Keratinocyte (primary cell): ENCODE measurements around the gene MED9.

Experiments
- EZH2 ChIP-seq: IDR thresholded peaks from one replicate; pipeline ENCODE4 v1.6.1; 2012; ENCODE audit warnings: inconsistent platforms, mild to moderate bottlenecking, low read length, moderate library complexity
- TF ChIP-seq, protein P1 (sequence below), 3 experiments: IDR thresholded peaks in 1 of 3; conservative IDR thresholded peaks in 1 of 3; optimal IDR thresholded peaks in 1 of 3; 2 replicates in 2 of 3; 3 replicates in 1 of 3; pipeline versions ENCODE3 to v1.5.1; 2011; ENCODE audit warnings: low read length in 3 of 3, mild to moderate bottlenecking in 3 of 3, moderate library complexity in 2 of 3, control low read depth in 1 of 3, inconsistent platforms in 1 of 3; ENCODE audit not compliant: insufficient read depth in 2 of 3; ENCODE audit errors: extremely low read depth in 1 of 3

GRCh38 chr17:17445296-17445924 lies 31.4 kb upstream of the MED9 start:
- TF ChIP-seq, protein P1, sequence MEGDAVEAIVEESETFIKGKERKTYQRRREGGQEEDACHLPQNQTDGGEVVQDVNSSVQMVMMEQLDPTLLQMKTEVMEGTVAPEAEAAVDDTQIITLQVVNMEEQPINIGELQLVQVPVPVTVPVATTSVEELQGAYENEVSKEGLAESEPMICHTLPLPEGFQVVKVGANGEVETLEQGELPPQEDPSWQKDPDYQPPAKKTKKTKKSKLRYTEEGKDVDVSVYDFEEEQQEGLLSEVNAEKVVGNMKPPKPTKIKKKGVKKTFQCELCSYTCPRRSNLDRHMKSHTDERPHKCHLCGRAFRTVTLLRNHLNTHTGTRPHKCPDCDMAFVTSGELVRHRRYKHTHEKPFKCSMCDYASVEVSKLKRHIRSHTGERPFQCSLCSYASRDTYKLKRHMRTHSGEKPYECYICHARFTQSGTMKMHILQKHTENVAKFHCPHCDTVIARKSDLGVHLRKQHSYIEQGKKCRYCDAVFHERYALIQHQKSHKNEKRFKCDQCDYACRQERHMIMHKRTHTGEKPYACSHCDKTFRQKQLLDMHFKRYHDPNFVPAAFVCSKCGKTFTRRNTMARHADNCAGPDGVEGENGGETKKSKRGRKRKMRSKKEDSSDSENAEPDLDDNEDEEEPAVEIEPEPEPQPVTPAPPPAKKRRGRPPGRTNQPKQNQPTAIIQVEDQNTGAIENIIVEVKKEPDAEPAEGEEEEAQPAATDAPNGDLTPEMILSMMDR (optimal IDR thresholded peaks at IDR 0.05 in 1 of 3, IDR thresholded peaks at IDR 0.05 in 1 of 3, conservative IDR thresholded peaks at IDR 0.05 in 1 of 3; ENCODE audit: extremely low read depth in 1 of 3, insufficient read depth in 2 of 3, low read length in 3 of 3), result no peak
- no peak for TF ChIP-seq EZH2
